Transverse colon (tissue), 4 donors: ENCODE data around the gene LRRK2. TPM values are rescaled to one million over a fixed set of nuclear protein-coding genes. Genes with fewer than 3 reads are reported as not detected.

Experiments used
- DNase-seq: peaks from one replicate; pipeline ENCODE4 v3.0.0-alpha.2; 2019
- H3K27ac ChIP-seq, 4 donors: fragments of 200-600 bp; sonication (generic); 2 replicates each; pipeline ENCODE4 v1.5.1; 2016 to 2018; ENCODE audit warnings: inconsistent platforms in 4 of 4
- H3K27me3 ChIP-seq: fragments of 200-600 bp; sonication (generic); 2 replicates; pipeline ENCODE4 v1.5.1; 2017; ENCODE audit warnings: inconsistent platforms
- H3K36me3 ChIP-seq, 4 donors: fragments of 200-600 bp; sonication (generic); 2 replicates each; pipeline ENCODE4 v1.5.1; 2017 to 2019; ENCODE audit warnings: inconsistent platforms in 4 of 4
- H3K4me1 ChIP-seq, 4 donors: fragments of 200-600 bp; sonication (generic); 2 replicates each; pipeline ENCODE4 v1.5.1; 2017 to 2020; ENCODE audit warnings: inconsistent platforms in 4 of 4
- H3K4me3 ChIP-seq, 4 donors: fragments of 200-600 bp; sonication (generic); 1 replicate in 1 of 4; 2 replicates in 3 of 4; pipeline versions ENCODE4 v1.5.1 to v1.6.1; 2017 to 2019; ENCODE audit warnings: inconsistent platforms in 4 of 4
- H3K9me3 ChIP-seq, 2 donors: fragments of 200-600 bp; sonication (generic); 2 replicates each; pipeline ENCODE4 v1.5.1; 2017 to 2019; ENCODE audit warnings: inconsistent platforms in 2 of 2
- CTCF ChIP-seq, 5 experiments: fragments of 200-600 bp in 3 of 5; fragments of 450-650 bp in 2 of 5; sonication (generic) in 3 of 5; IDR thresholded peaks; 1 replicate in 2 of 5; 2 replicates in 3 of 5; pipeline ENCODE4 v1.5.1; 2016 to 2017; ENCODE audit warnings: antibody characterized with exemption in 5 of 5, inconsistent platforms in 3 of 5, mild to moderate bottlenecking in 2 of 5, moderate library complexity in 1 of 5
- EP300 ChIP-seq: sonication (generic); formaldehyde crosslinking; IDR thresholded peaks from one replicate; pipeline ENCODE4 v1.6.1; 2017; ENCODE audit warnings: antibody characterized with exemption, low read depth
- POLR2A ChIP-seq: fragments of 450-650 bp; IDR thresholded peaks from one replicate; pipeline ENCODE4 v1.6.1; 2016; ENCODE audit warnings: antibody characterized with exemption, mild to moderate bottlenecking, moderate library complexity
- POLR2AphosphoS5 ChIP-seq, 3 donors: sonication (generic); formaldehyde crosslinking; IDR thresholded peaks; one replicate each; pipeline ENCODE4 v1.6.1; 2016; ENCODE audit warnings: antibody characterized with exemption in 3 of 3
- WGBS, 2 donors: methylation state at CpG; one replicate each; pipeline ENCODE4 v1.1.5; 2018; ENCODE audit warnings: low coverage in 1 of 2; 5-methylcytosine and 5-hydroxymethylcytosine counted together
- in situ Hi-C, 4 donors: fragments of 200-750 bp; cut with MboI; loops; one replicate each; pipeline versions ENCODE4 v1.15.0 to v1.15.1; 2017; ENCODE audit warnings: low sequenced_read_pairs in 3 of 4, low pct_ligation_motif_present in 1 of 4, low pct_unique_long_range_greater_than_20kb in 1 of 4
- intact Hi-C: fragments of 100-400 bp; cut with DNase I; formaldehyde crosslinking; loops from one replicate; pipeline ENCODE4 v1.15.1; 2023; ENCODE audit warnings: low total_unique reads
- total RNA-seq, 4 donors: library from RNA; depleted of rRNA; stranded (reverse); fragments of >200 nt; gene quantifications; one replicate each; pipeline ENCODE4 v1.1.0, GENCODE V29; 2016

LRRK2 gene
- total RNA-seq, 4 donors from 2014 or later = 1.9 to 30.8 (median 7.9) TPM

GRCh38 chr12:40324261-40324660 is 99.5 kb downstream of the LRRK2 start:
- Histone ChIP-seq H3K9me3 (no peaks in the 10 kb centered on the region), H3K36me3 (peaks cover 0 to 10% (median 0%) of the 10 kb centered on the region in 4 donors), H3K27ac (no peak overlapping the region), H3K27me3 (no peaks in the 10 kb centered on the region), H3K4me1 (no peaks in the 10 kb centered on the region), H3K4me3 (no peak overlapping the region)
- in situ Hi-C loops (loop anchor here in 1 of 4 donors (25.0 kb wide), 1 partner anchor 162 kb away; no protein-coding TSS in a partner anchor), intact Hi-C loops (no loop called here)
- TF ChIP-seq EP300 = no peak
- TF ChIP-seq POLR2A = no peak
- no peak for TF ChIP-seq POLR2AphosphoS5 (IDR thresholded peaks at IDR 0.05)
- TF ChIP-seq CTCF (IDR thresholded peaks at IDR 0.05) = no peak
- no peak for DNase-seq

- Histone ChIP-seq H3K4me3 (no peak overlapping the region), H3K27me3 (no peaks in the 10 kb centered on the region), H3K27ac (no peak overlapping the region), H3K4me1 (no peaks in the 10 kb centered on the region), H3K36me3 (peaks cover 0 to 22% (median 0%) of the 10 kb centered on the region in 4 donors), H3K9me3 (peaks cover 0 to 4% of the 10 kb centered on the region in 2 donors)
- 54 to 61% methylated on average over 5 of the region's 5 CpGs for WGBS, 2 donors
- TF ChIP-seq EP300 (no peak), CTCF (IDR thresholded peaks at IDR 0.05) (peak in 2 of 5 experiments; percentile 13 to 21)
- intact Hi-C loops = no loop called here
- DNase-seq = no peak
- in situ Hi-C loops = no loop called here
Measured at GRCh38 chr12:40325349-40325960, 100.7 kb downstream of the LRRK2 start.

- no peak for DNase-seq
- Histone ChIP-seq H3K9me3 (peaks cover 0 to 4% of the 10 kb centered on the region in 2 donors), H3K4me1 (no peaks in the 10 kb centered on the region), H3K36me3 (peaks cover 0 to 27% (median 0%) of the 10 kb centered on the region in 4 donors), H3K27ac (no peak overlapping the region), H3K4me3 (no peak overlapping the region), H3K27me3 (no peaks in the 10 kb centered on the region)
- WGBS, 2 donors = 78 to 93% methylated on average over 3 of the region's 3 CpGs
- intact Hi-C loops = no loop called here
- TF ChIP-seq POLR2AphosphoS5 (IDR thresholded peaks at IDR 0.05) = no peak
- no peak for TF ChIP-seq EP300
- no peak for TF ChIP-seq POLR2A
- no peak for TF ChIP-seq CTCF (IDR thresholded peaks at IDR 0.05)
- in situ Hi-C loops = no loop called here
Measured at GRCh38 chr12:40327535-40327934, 102.7 kb downstream of the LRRK2 start.

GRCh38 chr12:40330180-40330579 is 105.4 kb downstream of the LRRK2 start:
- H3K9me3 ChIP-seq = peaks cover 0 to 4% of the 10 kb centered on the region in 2 donors
- no peaks in the 10 kb centered on the region for H3K4me1 ChIP-seq
- H3K27me3 ChIP-seq = no peaks in the 10 kb centered on the region
- intact Hi-C loops (no loop called here), in situ Hi-C loops (no loop called here)
- H3K36me3 ChIP-seq = peaks cover 0 to 27% (median 0%) of the 10 kb centered on the region in 4 donors
- WGBS, 2 donors = 87 to 100% methylated on average over 1 of the region's 1 CpG
- H3K27ac ChIP-seq = no peak overlapping the region
- TF ChIP-seq CTCF (IDR thresholded peaks at IDR 0.05) = no peak
- no peak for TF ChIP-seq POLR2A
- TF ChIP-seq POLR2AphosphoS5 (IDR thresholded peaks at IDR 0.05) = no peak
- no peak for TF ChIP-seq EP300
- no peak for DNase-seq
- H3K4me3 ChIP-seq = no peak overlapping the region
